CD4-positive, alpha-beta T cell treated with Interleukin-4 for 1 hour (primary cell): ENCODE results near the gene OR12D1.
"Not testable (repeated sequence)": the region's sequence is repeated elsewhere in the genome, so short reads cannot be mapped to it uniquely, and the experiment has no call there.

Experiments used
- DNase-seq, 2 donors: peaks; one replicate each; pipeline ENCODE4 v3.0.0-alpha.2; 2020 to 2022

Gene OR12D1

GRCh38 chr6:29414588-29414987 is at the start of gene OR12D1:
Gene OR12D1 (plus strand): TSS chr6:29414928.
- no peak for DNase-seq

- no peak for DNase-seq
These were observed 46.0 kb upstream of the OR12D1 start, which contains the start of gene OR5V1 for GRCh38 chr6:29368765-29369164. Gene OR5V1 (minus strand): TSS chr6:29368865. CDS start chr6:29356195, 12,670 bp downstream.

- no peak for DNase-seq
These were observed 39.5 kb upstream of the OR12D1 start, which contains the start of gene OR12D3 for GRCh38 chr6:29375191-29375590. Gene OR12D3 (minus strand): TSS chr6:29375291. CDS start chr6:29375287, 4 bp downstream.

- DNase-seq, result no peak
These were observed 38.7 kb upstream of the OR12D1 start for GRCh38 chr6:29376003-29376402.

- DNase-seq, result no peak
These were observed 26.2 kb upstream of the OR12D1 start for GRCh38 chr6:29388533-29388932.

GRCh38 chr6:29395331-29395730 is 19.4 kb upstream of the OR12D1 start, which contains the start of gene OR12D2:
Gene OR12D2 (plus strand): TSS chr6:29395631. CDS start chr6:29396700, 1,069 bp downstream.
- no peak for DNase-seq

- DNase-seq, result no peak
These were observed 15.2 kb upstream of the OR12D1 start for GRCh38 chr6:29399525-29399924.

GRCh38 chr6:29403801-29404200 is 10.9 kb upstream of the OR12D1 start:
- DNase-seq, result no peak

GRCh38 chr6:29419516-29419915 is 4.8 kb downstream of the OR12D1 start:
- no peak for DNase-seq

GRCh38 chr6:29424168-29424567 is 9.4 kb downstream of the OR12D1 start:
- no peak for DNase-seq

GRCh38 chr6:29424575-29424974 is 9.8 kb downstream of the OR12D1 start:
- no peak for DNase-seq

GRCh38 chr6:29425075-29425474 is 10.3 kb downstream of the OR12D1 start:
- no peak for DNase-seq

- no peak for DNase-seq
These were observed 11.9 kb downstream of the OR12D1 start for GRCh38 chr6:29426654-29427053.

GRCh38 chr6:29436730-29437129 is 22.0 kb downstream of the OR12D1 start:
- DNase-seq, result not testable (repeated sequence)

GRCh38 chr6:29439006-29439405 is 24.3 kb downstream of the OR12D1 start, which contains the start of gene OR10C1:
Gene OR10C1 (plus strand): TSS chr6:29439306. CDS start chr6:29440016, 710 bp downstream.
- no peak for DNase-seq

GRCh38 chr6:29442719-29443118 is 28.0 kb downstream of the OR12D1 start:
- DNase-seq, result no peak

GRCh38 chr6:29444031-29444430 is 29.3 kb downstream of the OR12D1 start:
- DNase-seq, result not testable (repeated sequence)

- DNase-seq, result no peak
These were observed 32.9 kb downstream of the OR12D1 start for GRCh38 chr6:29447670-29448069.

GRCh38 chr6:29451471-29452193 is 36.9 kb downstream of the OR12D1 start:
- no peak for DNase-seq

- DNase-seq, result no peak
These were observed 42.2 kb downstream of the OR12D1 start, which contains the start of the genes OR11A1 and OR2H1 for GRCh38 chr6:29456971-29457370. Gene OR11A1 (minus strand): TSS chr6:29457071. CDS start chr6:29427641, 29,430 bp downstream. Gene OR2H1 (plus strand): TSS chr6:29457155. CDS start chr6:29461770, 4,615 bp downstream.

GRCh38 chr6:29461021-29461814 is 46.5 kb downstream of the OR12D1 start:
- no peak for DNase-seq

GRCh38 chr6:29462022-29462421 is 47.3 kb downstream of the OR12D1 start:
- no peak for DNase-seq

- DNase-seq, result no peak
These were observed 50.6 kb downstream of the OR12D1 start for GRCh38 chr6:29465279-29465678.

GRCh38 chr6:29465801-29466200 is 51.1 kb downstream of the OR12D1 start:
- DNase-seq, result no peak
